ENCODE measurements around the gene MPND. TPM values are rescaled to one million over a fixed set of nuclear protein-coding genes. Genes with fewer than 3 reads are reported as not detected.

MPND gene
- total RNA-seq, 1 experiment from 2014 or later = 37.0 TPM

DNA sequence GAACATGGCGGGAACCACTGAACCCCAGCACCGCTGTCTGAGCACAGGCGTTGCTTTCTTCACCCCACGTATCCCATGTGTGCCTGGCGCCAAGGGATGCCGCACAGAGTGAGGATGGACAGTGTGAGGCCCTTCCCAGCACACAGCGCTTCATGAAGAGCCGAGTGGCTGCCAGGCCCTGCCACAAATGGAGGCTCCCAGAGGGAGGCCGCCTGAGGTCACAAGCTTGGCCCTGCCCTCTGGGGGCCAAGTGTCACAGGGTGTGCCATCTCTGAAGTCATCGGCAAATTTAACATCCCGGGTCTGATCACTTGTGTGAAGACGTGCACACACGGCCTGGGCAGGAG lies 24.4 kb downstream of the MPND start:
- no peak overlapping the region for H3K4me2 ChIP-seq (ENCODE audit: insufficient read depth, insufficient read length, low read length)
- no peak overlapping the region for H3K4ac ChIP-seq (ENCODE audit: low read depth, low read length)
- H3K56ac ChIP-seq (ENCODE audit: insufficient read length, low read depth, low read length) = no peak overlapping the region
- H3K27me3 Mint-ChIP-seq (ENCODE audit: low read depth) = peaks cover 4% of the 10 kb centered on the region; the same call in 1 of the 2 replicates
- no peaks in the 10 kb centered on the region for H3K23me2 ChIP-seq (ENCODE audit: insufficient read length, low read depth, low read length, poor library complexity, severe bottlenecking)
- no peaks in the 10 kb centered on the region for H3K27me3 ChIP-seq (ENCODE audit: insufficient read depth, low read length)
- H2BK120ac ChIP-seq (ENCODE audit: low read depth, low read length, poor library complexity, severe bottlenecking) = no peak overlapping the region
- H3K18ac ChIP-seq (ENCODE audit: insufficient read length, low read depth, low read length) = peak overlapping the region; percentile 12
- no peak overlapping the region for H3K23ac ChIP-seq (ENCODE audit: insufficient read length, low read depth, low read length)
- no peak overlapping the region for H4K91ac ChIP-seq (ENCODE audit: insufficient read length, low read depth, low read length)
- H3K4me1 ChIP-seq (ENCODE audit: insufficient read depth, low read length) = no peaks in the 10 kb centered on the region; the same call in 1 of the 2 replicates
- no peak overlapping the region for H4K8ac ChIP-seq (replicated peaks; ENCODE audit: insufficient read length, low read depth, low read length)
- no peak for DNase-seq
- no peak overlapping the region for H3K27ac ChIP-seq (ENCODE audit: insufficient read length, low read depth, low read length)
- no peak overlapping the region for H2AFZ ChIP-seq (ENCODE audit: low read length)
- no CpG with 5 or more reads among the region's 13 CpGs for WGBS (ENCODE audit: extremely low coverage, insufficient read length, low lambda C conversion rate)
- H2BK12ac ChIP-seq (ENCODE audit: insufficient read length, low read depth, low read length) = no peak overlapping the region
- no peak overlapping the region for H3K14ac ChIP-seq (ENCODE audit: insufficient read depth, low read length)
- H3K9me3 ChIP-seq (ENCODE audit: control insufficient read depth, low read depth, low read length) = no peaks in the 10 kb centered on the region
- H2BK15ac ChIP-seq (ENCODE audit: low read depth, low read length) = no peak overlapping the region
- no peaks in the 10 kb centered on the region for H3K79me2 ChIP-seq (ENCODE audit: insufficient read depth, low read length)
- H3T11ph ChIP-seq (ENCODE audit: low read length) = no peak overlapping the region
- H3K4me1 Mint-ChIP-seq = peaks cover 10 to 20% of the 10 kb centered on the region in 2 experiments
- H3K9ac ChIP-seq (ENCODE audit: extremely low read depth, insufficient read length, low read length) = no peak overlapping the region
- TF ChIP-seq, protein P1, sequence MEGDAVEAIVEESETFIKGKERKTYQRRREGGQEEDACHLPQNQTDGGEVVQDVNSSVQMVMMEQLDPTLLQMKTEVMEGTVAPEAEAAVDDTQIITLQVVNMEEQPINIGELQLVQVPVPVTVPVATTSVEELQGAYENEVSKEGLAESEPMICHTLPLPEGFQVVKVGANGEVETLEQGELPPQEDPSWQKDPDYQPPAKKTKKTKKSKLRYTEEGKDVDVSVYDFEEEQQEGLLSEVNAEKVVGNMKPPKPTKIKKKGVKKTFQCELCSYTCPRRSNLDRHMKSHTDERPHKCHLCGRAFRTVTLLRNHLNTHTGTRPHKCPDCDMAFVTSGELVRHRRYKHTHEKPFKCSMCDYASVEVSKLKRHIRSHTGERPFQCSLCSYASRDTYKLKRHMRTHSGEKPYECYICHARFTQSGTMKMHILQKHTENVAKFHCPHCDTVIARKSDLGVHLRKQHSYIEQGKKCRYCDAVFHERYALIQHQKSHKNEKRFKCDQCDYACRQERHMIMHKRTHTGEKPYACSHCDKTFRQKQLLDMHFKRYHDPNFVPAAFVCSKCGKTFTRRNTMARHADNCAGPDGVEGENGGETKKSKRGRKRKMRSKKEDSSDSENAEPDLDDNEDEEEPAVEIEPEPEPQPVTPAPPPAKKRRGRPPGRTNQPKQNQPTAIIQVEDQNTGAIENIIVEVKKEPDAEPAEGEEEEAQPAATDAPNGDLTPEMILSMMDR (conservative IDR thresholded peaks at IDR 0.05) = no peak
- H3K27ac Mint-ChIP-seq = peak overlapping the region; percentile 63 to 76 (median 64); a peak in 3 of 7 replicates
- H3K36me3 Mint-ChIP-seq (ENCODE audit: insufficient read depth in 1 of 3, low read depth in 3 of 3) = peaks cover 3 to 23% (median 11%) of the 10 kb centered on the region in 3 experiments; a peak in 4 of 7 replicates
- H3K79me1 ChIP-seq (ENCODE audit: insufficient read depth, low read depth, low read length, poor library complexity, severe bottlenecking) = no peaks in the 10 kb centered on the region
- no peak overlapping the region for H4K5ac ChIP-seq (ENCODE audit: insufficient read length, low read depth, low read length)
- no peak overlapping the region for H2BK20ac ChIP-seq (ENCODE audit: low read depth, low read length, poor library complexity, severe bottlenecking)
- H2AK5ac ChIP-seq (ENCODE audit: insufficient read length, low read length) = no peak overlapping the region
- H3K4me3 Mint-ChIP-seq = no peak overlapping the region
- H3K9me3 Mint-ChIP-seq = no peaks in the 10 kb centered on the region
- H4K20me1 ChIP-seq (ENCODE audit: control insufficient read depth, insufficient read depth, insufficient read length) = no peaks in the 10 kb centered on the region
- H2BK5ac ChIP-seq (ENCODE audit: insufficient read length, low read length) = no peak overlapping the region

All from H9 (cell line).